Measurements from ENCODE around the gene POLA2. TPM values are rescaled to one million over a fixed set of nuclear protein-coding genes. Genes with fewer than 3 reads are reported as not detected.

POLA2 gene
- polyA plus RNA-seq, 1 donor from 2014 or later = 13.0 TPM

DNA sequence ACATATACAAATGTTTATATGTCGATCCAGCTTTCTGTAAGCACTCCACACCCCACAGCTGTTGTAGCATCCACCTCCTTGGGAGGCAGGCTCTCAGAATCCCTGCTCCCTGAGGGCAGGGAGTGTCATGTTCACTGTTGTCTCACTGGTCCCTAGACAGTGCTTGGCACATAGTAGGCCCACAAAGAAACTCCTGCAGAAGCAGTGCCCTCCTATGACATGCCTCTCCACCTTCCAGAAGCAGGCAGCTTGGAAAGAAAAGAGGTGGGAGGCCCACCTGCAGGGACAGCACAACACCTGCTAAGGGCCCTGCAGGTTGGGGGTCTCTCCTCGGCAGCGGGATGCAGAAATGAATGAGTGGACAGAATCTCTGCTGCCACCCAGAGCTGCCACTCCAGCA is 41.8 kb downstream of the POLA2 start:
- Mint-ChIP-seq H3K27ac (no peak overlapping the region), H3K36me3 (peaks cover 3% of the 10 kb centered on the region), H3K27me3 (no peaks in the 10 kb centered on the region), H3K4me1 (peaks cover 0 to 1% (median 0%) of the 10 kb centered on the region in 3 donors), H3K9me3 (no peaks in the 10 kb centered on the region), H3K4me3 (no peak overlapping the region)

DNA sequence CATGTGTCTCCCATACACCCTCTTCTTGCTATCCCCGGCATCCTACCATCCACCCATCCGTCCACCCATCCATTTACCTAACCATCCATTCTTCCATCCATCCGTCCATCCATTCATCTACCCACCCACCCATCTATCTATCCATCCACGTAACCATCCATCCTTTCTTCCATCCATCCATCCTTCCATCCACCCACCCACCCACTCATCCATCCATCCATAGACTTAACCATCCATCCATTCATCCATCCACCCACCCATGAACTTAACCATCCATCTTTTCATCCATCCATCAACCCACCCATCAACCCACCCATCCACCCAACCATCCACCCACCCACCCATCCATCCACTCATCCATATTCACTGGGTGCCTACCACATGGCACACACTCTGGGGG is 42.3 kb downstream of the POLA2 start:
- Mint-ChIP-seq H3K27ac (no peak overlapping the region), H3K36me3 (peaks cover 3% of the 10 kb centered on the region), H3K4me1 (peaks cover 0 to 1% (median 0%) of the 10 kb centered on the region in 3 donors), H3K4me3 (no peak overlapping the region), H3K9me3 (no peaks in the 10 kb centered on the region), H3K27me3 (no peaks in the 10 kb centered on the region)

DNA sequence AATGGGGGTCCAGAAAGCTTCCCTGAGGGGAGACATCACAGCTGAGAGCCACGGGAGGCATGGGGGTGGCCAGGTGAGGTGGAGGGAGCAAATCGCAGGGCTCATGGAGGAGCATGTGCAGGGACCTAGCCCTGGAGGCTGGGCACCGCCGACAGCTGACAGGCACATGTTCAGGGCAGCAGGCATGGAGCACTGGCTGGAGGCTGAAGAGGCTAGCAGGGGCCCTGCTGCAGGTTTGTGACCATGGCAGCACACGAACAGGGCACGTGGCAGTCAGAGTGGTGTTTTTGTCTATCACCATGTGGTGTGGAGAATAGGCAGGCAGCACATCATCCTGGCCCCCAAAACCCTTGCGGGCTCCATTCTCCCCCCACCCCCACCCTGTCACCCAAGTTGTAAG is 42.9 kb downstream of the POLA2 start:
- Mint-ChIP-seq H3K4me3 (no peak overlapping the region), H3K27me3 (no peaks in the 10 kb centered on the region), H3K27ac (no peak overlapping the region), H3K4me1 (peaks cover 0 to 1% (median 0%) of the 10 kb centered on the region in 3 donors), H3K36me3 (peaks cover 3% of the 10 kb centered on the region), H3K9me3 (no peaks in the 10 kb centered on the region)

DNA sequence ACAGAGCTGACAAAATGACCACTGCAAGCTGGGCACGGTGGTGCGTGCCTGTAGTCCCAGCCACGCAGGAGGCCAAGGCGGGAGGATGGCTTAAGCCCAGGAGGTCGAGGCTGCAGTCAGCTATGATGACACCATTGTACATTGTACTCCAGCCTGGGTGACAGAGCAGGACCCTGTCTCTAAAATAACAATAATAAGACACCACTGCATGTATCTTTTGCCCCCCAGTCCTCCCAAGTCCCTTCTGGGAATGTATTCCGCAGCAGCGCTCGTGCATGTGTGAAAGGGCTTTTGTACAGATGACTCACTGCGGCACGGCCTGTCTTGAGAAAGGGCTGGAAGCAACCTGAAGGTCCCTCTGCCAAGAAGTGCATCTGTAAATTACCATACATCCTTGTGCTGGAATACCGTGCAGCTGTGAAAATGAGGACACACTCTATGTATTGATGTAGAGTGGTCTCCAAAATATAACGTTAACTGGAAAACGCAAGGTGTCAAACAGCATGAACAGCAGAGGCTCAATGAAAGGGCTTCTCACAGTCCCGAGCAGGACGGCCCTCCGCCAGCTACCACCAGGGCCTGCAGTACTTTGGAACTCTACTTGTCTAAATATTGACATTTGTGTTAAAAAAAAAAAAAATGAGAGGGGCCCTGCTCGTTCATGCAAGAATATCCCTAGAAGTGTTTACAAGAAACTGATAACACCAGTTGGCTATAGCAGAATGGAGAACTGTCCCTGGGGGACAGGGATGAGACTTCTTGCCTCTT is 43.9 kb downstream of the POLA2 start:
- Mint-ChIP-seq H3K36me3 (peaks cover 3% of the 10 kb centered on the region), H3K27ac (peak overlapping the region in 1 of 3 donors; percentile 16), H3K9me3 (no peaks in the 10 kb centered on the region), H3K4me1 (peaks cover 0 to 1% (median 0%) of the 10 kb centered on the region in 3 donors), H3K27me3 (no peaks in the 10 kb centered on the region), H3K4me3 (no peak overlapping the region)

DNA sequence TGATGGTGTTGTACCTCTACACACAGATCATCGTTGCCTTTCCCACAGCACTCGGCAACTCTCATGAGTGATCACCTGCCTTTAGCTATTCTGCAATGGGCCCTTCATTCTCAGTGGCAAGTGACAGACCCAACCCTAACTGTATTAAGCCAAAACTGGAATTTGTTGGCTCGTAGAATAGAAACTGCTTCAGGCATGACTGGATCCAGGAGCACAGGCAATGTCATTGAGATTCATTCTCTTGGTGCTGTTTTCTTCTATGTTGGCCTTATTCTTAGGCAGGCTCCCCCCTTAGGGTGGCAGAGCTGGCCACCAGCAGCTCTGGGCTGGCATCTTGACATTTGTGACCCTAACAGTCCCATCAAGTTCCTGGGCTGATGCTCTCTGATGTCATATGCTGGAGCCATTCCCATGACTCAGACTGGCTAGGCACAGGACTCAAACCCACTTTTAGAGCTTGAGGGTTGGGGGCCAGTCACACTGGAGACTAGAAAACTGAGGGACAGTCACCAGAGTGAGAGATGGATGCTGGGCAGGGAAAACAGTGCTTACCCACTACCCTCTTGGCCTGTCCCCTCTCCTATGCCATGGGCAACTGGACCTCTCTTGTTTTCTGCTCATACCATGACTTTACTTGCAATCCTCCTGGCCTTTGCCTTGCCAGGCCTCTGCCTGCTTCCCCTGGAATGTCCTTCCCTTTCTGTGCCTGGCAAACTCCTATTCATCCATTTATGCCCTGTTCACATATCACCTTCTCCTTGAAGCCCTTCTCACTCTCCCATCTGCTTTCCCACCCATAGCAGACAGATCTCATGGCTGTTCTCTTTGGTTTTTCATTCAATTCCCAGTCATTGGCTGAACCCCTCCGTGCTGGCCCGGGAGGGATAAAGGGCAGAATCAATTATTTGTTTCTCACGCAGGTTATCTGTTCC is 45.8 kb downstream of the POLA2 start:
- Mint-ChIP-seq H3K4me1 (peaks cover 0 to 1% (median 0%) of the 10 kb centered on the region in 3 donors), H3K36me3 (peaks cover 3% of the 10 kb centered on the region), H3K9me3 (no peaks in the 10 kb centered on the region), H3K4me3 (no peak overlapping the region), H3K27me3 (no peaks in the 10 kb centered on the region), H3K27ac (no peak overlapping the region)

DNA sequence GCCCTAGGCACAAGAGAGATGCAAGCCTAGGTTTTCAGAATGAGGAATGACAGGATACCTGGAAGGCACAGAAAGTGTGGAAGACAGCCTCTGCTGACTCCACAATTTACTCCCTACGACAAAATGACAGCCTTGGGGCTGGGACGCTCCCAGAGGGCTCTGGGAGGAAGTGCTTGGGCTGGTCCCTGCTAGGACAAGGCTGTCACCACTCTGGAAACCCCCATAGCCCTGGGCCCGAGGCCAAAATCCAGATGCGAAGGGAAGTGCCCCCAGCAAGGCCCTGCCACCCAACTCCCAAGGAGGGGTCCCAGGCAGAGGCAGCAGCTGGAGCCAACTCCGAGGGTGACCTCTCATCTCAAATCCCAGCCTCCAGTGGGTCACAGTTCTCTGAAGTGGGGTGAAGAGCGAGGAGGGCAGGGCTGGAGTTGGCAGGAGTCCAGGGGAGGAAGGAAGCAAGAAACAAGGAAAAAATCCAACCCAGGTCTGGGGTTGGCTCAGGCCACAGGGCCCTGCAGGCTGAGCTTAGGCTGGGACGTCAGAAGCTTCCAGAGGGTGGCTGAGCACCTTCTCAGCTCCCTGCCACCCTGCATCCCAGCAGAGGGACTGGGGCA is 46.6 kb downstream of the POLA2 start:
- Mint-ChIP-seq H3K9me3 (no peaks in the 10 kb centered on the region), H3K4me3 (no peak overlapping the region), H3K27ac (no peak overlapping the region), H3K27me3 (peaks cover 2% of the 10 kb centered on the region), H3K36me3 (peaks cover 3% of the 10 kb centered on the region), H3K4me1 (peaks cover 0 to 1% (median 0%) of the 10 kb centered on the region in 3 donors)

DNA sequence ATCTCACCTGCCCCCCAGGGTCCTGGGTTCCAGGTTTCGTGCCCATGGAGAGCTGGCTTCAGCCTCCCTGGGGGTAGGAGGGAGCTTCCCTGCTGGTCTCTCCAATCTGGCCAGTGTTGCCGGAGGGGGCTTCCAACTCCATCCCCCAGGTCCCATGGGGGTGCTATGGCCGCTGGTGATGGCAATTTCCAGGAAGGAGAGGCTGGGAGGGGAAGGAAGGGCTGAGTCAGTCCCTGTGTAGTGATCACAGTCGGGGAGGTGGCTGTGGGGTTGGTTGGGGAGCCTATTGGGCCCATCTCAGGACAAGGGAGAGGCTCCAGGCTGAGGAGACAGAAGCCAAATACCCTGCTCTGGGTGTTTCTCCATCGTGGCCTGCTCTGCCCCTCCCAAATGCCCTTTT is 47.2 kb downstream of the POLA2 start:
- H3K4me3 Mint-ChIP-seq = no peak overlapping the region
- peaks cover 3% of the 10 kb centered on the region for H3K27me3 Mint-ChIP-seq
- no peak overlapping the region for H3K27ac Mint-ChIP-seq
- H3K9me3 Mint-ChIP-seq = no peaks in the 10 kb centered on the region
- peaks cover 0 to 1% (median 0%) of the 10 kb centered on the region in 3 donors for H3K4me1 Mint-ChIP-seq
- no peaks in the 10 kb centered on the region for H3K36me3 Mint-ChIP-seq

DNA sequence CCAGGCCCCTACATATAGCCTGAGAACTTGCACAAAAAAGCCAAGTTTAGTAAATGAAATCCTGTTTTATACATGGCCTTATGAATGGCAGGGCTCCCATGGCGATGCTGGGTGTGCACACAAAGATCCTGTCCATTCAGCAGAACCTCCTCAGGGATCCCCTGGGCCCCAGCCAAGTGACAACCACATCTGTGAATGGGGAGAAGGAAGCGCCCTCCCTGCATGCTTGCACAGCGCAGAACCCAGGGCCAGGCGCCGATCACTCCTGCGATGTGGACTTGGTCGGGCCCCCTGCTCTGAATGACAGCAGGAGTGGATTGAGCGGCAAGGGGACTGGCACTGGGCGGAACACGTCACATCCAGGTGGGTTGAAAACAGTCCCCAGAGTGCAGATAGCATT is 48.5 kb downstream of the POLA2 start:
- no peak overlapping the region for H3K4me3 Mint-ChIP-seq
- peaks cover 0 to 4% (median 3%) of the 10 kb centered on the region in 3 donors for H3K4me1 Mint-ChIP-seq

DNA sequence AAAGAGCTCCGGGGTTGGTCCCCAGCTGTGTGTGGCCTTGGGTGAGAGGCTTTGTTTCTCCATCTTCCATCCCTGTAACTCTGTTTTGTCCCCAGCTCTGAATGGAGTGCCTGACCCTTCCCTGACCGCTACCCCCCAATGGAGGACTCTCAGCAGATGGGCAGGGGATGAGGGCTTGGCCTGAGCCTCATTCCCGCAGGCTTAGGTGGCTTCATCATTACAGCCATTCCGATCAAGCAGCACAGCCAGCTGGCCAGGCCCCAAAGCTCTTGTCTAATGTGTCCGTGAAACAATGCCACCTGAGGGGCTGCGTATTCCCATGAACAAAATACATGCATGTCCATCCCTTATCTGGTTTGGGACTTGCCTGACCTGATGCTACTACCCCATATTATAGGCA is 49.0 kb downstream of the POLA2 start:
- Mint-ChIP-seq H3K27ac (no peak overlapping the region), H3K27me3 (peaks cover 7% of the 10 kb centered on the region), H3K9me3 (no peaks in the 10 kb centered on the region), H3K4me1 (peaks cover 1 to 5% (median 3%) of the 10 kb centered on the region in 3 donors), H3K4me3 (no peak overlapping the region), H3K36me3 (no peaks in the 10 kb centered on the region)

More for the DNA sequence above, 48.5 kb downstream of the POLA2 start:
- no peaks in the 10 kb centered on the region for H3K36me3 Mint-ChIP-seq
- no peaks in the 10 kb centered on the region for H3K9me3 Mint-ChIP-seq
- H3K27ac Mint-ChIP-seq = no peak overlapping the region
- H3K27me3 Mint-ChIP-seq = peaks cover 7% of the 10 kb centered on the region

DNA sequence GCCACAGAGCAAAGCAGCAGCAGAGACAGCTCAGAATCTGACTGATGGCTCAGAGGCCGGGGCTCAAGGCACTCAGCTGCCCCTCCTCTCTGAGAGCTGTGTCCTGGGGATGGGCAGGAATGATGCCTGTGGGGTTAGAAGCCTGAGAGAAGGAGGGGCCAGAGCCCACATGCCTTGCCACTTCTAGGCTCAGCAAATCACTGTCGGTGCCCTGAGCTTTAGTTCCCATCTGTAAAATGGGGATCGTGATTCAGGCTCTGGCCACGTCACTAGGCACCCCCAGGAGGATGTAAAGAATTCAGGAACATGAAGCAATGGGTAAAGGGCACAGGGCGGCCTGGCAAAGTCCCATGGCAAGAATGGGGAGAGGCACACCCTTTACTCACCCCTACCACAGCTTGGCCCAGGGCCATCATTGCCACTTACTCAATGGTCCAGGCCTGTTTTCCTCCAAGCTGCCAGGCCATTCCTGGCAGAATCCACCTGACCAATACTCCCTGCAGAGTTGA is 49.5 kb downstream of the POLA2 start:
- H3K27ac Mint-ChIP-seq = no peak overlapping the region
- H3K36me3 Mint-ChIP-seq = no peaks in the 10 kb centered on the region
- peaks cover 5 to 7% (median 5%) of the 10 kb centered on the region in 3 donors for H3K4me1 Mint-ChIP-seq
- H3K27me3 Mint-ChIP-seq = peaks cover 7% of the 10 kb centered on the region
- H3K4me3 Mint-ChIP-seq = peak overlapping the region in 1 of 4 donors; percentile 79
- no peaks in the 10 kb centered on the region for H3K9me3 Mint-ChIP-seq

DNA sequence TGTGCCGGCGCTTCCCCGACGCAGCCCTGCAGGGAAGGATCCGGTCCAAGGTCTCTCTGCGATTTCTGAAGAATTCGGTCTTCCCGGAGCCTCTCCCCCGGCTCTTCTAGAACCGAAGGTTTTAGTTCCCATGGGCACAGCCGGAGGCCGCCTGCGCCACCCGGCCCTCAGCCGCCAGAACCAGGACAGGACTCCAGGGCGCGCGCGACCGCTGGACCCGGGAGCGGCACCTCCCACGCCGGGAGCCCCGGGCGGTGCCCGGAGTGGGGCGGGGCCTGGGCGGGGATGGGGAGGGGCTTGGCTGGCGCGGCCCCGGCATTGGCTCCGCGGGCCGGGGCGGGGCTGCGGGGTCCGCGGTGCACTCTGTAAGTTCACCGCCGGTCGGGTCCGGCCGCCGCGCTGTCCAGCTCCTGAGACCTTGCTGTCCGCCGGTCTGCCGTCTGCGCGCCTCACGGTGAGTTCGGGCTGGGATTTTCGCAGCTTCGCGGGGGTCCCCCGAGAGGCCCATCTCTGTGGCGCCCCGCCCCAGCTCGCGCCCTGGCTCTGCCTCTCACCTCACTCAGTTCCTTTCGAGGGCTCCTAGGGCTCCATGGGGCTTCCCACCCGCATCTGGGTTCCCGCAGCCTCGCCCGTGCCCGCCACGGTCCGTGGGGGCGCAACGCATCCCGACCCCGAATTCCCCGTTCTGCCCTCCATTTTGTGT is 52.9 kb downstream of the POLA2 start, which contains the start of gene CDC42EP2:
TSS of gene CDC42EP2 (plus strand) at position 366 of the 703 bp plus-strand sequence. CDS start 6,033 bp downstream, outside the sequence.
- Mint-ChIP-seq H3K4me3 (peak within 1 kb of the TSS; percentile 80 to 90 (median 86)), H3K4me1 (peaks cover 5 to 6% (median 5%) of the 10 kb centered on the region in 3 donors), H3K36me3 (no peaks in the 10 kb centered on the region), H3K27ac (peak within 1 kb of the TSS in 2 of 3 donors; percentile 56 to 66), H3K9me3 (no peaks in the 10 kb centered on the region), H3K27me3 (peaks cover 7% of the 10 kb centered on the region)

DNA sequence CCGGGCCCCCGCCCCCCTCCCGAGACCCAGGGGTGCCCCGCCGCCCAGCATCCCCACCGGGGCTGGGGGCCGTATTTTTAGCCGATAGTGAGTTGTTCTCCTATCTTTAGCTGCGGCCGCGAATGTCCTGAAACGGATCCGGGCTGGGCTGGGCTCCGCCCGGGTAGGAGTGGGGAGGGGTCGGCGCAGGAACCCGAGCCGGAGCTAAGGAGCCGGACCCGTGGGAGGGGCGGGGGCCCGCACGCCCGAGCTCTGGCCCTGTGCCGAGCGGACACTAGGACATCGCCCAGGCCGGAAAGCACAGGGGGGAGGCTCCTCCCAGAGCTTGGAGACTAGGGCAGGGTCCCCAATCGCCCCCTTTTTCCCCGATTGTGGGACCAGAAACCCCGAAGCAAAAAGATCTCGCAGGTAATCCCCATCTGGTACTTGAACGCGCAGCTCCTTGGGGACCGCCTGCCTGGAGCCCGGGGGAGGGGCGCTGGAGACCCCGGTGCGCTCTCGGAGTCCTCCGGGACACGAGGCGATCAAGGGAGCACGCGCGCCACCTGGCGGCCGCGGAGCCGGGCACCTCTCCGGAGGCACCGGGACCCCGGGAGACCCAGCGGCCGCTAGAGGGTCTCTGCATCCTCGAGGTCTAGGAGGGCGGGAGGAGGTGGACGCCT is 53.6 kb downstream of the POLA2 start:
- Mint-ChIP-seq H3K9me3 (no peaks in the 10 kb centered on the region), H3K27me3 (peaks cover 7% of the 10 kb centered on the region), H3K4me3 (peak overlapping the region; percentile 80 to 90 (median 86)), H3K27ac (peak overlapping the region in 2 of 3 donors; percentile 56 to 57), H3K4me1 (peaks cover 5 to 6% (median 5%) of the 10 kb centered on the region in 3 donors), H3K36me3 (no peaks in the 10 kb centered on the region)

DNA sequence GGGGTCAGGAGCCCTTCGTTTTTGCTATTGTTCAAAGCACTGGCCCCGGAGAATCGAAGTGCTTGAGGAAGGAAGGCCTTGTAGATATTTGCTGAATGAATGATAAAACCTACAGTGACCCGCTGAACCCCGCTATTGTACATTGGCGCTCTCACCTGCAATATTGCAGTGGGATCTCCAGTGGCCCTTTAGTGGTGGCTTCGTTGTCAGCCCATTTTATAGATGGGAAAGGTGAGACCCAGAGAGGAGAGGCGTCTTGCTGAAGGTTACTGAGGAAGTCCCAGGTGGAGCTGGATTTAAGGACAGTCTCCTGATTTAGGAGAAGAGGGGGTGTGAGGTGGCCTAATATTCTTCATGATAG is 54.1 kb downstream of the POLA2 start:
- Mint-ChIP-seq H3K4me1 (peaks cover 5 to 6% (median 5%) of the 10 kb centered on the region in 3 donors), H3K9me3 (no peaks in the 10 kb centered on the region), H3K27ac (peak overlapping the region in 2 of 3 donors; percentile 56 to 57), H3K36me3 (no peaks in the 10 kb centered on the region), H3K27me3 (peaks cover 7% of the 10 kb centered on the region), H3K4me3 (peak overlapping the region; percentile 61 to 86 (median 82))
